HG03575 (cell line): ENCODE measurements around the gene TMEM272.

Source experiments
- ATAC-seq: cut with Tn5 transposase; IDR thresholded peaks from one replicate; pipeline ENCODE4 v1.9.1; 2021; ENCODE audit not compliant: unreplicated experiment, insufficient number of reproducible peaks, low FRiP score; ENCODE audit errors: extremely low read depth

Gene TMEM272

GRCh38 chr13:51814071-51814470 lies 30.9 kb downstream of the TMEM272 start:
- no peak for ATAC-seq

- ATAC-seq, result no peak
Observed at GRCh38 chr13:51811920-51812451, 33.0 kb downstream of the TMEM272 start.

- ATAC-seq, result no peak
Observed at GRCh38 chr13:51811046-51811445, 33.9 kb downstream of the TMEM272 start.

DNA sequence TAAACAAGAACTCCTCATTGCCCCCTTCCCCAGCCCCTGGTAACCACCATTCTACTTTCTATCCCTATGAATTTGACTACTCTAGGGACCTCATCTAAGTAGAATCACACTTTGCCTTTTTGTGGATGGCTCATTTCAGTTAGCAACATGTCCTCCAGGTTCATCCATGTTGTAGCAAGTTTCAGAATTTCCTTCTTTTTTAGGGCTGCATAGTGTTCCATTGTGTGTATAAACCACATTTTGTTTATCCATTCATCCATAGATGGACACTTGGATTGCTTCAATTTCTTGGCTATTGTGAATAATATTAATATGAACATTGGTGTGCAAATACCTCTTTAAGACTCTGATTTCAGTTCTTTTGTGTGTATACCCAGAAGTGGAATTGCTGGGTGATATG lies 36.2 kb downstream of the TMEM272 start:
- no peak for ATAC-seq

- no peak for ATAC-seq
Observed at GRCh38 chr13:51807041-51807440, 37.9 kb downstream of the TMEM272 start.

- ATAC-seq, result no peak
Observed at GRCh38 chr13:51806566-51806965, 38.4 kb downstream of the TMEM272 start.

GRCh38 chr13:51805925-51806324 lies 39.1 kb downstream of the TMEM272 start:
- ATAC-seq, result no peak

- ATAC-seq, result no peak
Observed at GRCh38 chr13:51805313-51805712, 39.7 kb downstream of the TMEM272 start.

- ATAC-seq, result no peak
Observed at GRCh38 chr13:51804295-51805172, 40.4 kb downstream of the TMEM272 start.

GRCh38 chr13:51803422-51804294 lies 41.3 kb downstream of the TMEM272 start, which contains the start of gene DHRS12:
DHRS12 (minus strand) TSS chr13:51804163; CDS start chr13:51799659, 4,504 bp downstream.
- ATAC-seq, result peak; percentile 55

GRCh38 chr13:51802631-51803418 lies 42.2 kb downstream of the TMEM272 start:
- ATAC-seq, result no peak

DNA sequence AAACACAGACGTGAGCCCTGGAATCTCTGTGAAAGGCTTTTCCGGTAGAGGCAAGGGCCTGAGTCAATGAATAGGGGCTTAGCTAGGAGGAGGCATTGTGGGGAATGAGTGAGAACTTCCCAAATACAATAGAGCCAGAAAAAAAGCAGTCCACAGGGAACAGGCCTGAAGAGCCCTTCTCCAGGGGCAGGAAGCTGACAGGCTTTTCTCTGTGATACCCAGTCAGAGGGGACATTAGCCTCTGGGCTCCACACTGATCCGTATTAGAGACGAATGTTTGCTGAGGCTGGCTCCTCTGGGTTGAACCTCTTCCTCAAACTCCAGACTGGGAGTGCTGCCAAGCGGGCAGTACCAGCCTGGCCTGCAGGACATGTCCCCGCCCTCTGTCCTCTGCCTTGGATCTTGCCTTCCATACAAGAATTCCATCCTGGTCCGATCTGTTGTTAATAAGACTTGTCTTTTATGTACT lies 43.3 kb downstream of the TMEM272 start:
- no peak for ATAC-seq

DNA sequence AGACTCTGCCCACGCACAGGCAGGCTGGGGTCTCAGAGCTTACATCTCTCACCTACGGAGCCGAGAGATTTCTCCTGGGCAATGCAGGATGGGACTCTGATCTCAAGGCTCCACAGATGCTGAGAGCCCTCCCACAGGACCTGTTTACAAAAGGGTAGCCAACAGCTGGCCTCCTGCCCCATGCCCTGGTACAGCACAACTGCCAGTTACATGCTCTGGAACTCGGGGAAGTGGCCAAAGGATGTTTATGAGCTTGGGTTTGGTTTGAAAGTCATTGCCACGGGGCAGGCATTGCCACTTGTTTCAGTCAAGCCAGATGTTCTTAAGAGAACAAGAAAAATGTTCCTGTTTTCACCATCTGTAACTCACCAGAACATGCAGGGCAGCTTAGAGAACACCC lies 44.5 kb downstream of the TMEM272 start:
- ATAC-seq, result no peak

- ATAC-seq, result no peak
Observed at GRCh38 chr13:51799261-51799660, 45.7 kb downstream of the TMEM272 start.

GRCh38 chr13:51797664-51798488 lies 47.1 kb downstream of the TMEM272 start:
- no peak for ATAC-seq

- no peak for ATAC-seq
Observed at GRCh38 chr13:51796546-51796945, 48.4 kb downstream of the TMEM272 start.

DNA sequence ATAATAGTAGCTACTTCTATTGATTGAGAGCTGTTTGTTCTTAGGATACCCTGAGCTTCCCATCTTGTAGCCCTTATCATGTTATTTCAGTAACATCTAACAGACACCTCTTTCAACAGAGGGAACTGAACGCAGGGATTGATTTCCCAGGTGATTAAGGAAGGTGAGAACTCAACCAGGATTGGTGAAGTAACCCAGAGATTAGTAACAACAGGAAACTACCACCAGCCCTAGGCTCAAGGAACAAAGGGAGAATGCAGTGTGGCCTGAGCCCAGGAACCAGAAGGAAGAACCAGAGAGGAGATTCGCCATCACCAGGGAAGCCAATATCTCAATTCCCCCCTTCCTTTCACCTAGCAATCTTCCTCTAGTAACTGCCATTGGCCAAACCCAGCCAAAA lies 49.6 kb downstream of the TMEM272 start:
- no peak for ATAC-seq

GRCh38 chr13:51794964-51795363 lies 50.0 kb downstream of the TMEM272 start:
- no peak for ATAC-seq
